DMS 273 (cell line): ENCODE measurements around the gene NPHP4.

Experiments
- DNase-seq: peaks from one replicate; lab custom pipeline; 2025; ENCODE audit not compliant: unreplicated experiment; lab: John Stamatoyannopoulos, UW

NPHP4 gene

GRCh38 chr1:6004412-6005123 is 12.3 kb upstream of the NPHP4 start:
- DNase-seq, result no peak

GRCh38 chr1:6003568-6004411 is 11.6 kb upstream of the NPHP4 start:
- DNase-seq, result no peak

GRCh38 chr1:6002714-6003501 is 10.7 kb upstream of the NPHP4 start:
- no peak for DNase-seq

- peak; percentile 72 for DNase-seq
Observed at GRCh38 chr1:6001992-6002576, 9.9 kb upstream of the NPHP4 start.

GRCh38 chr1:6000444-6001288 is 8.4 kb upstream of the NPHP4 start:
- DNase-seq, result no peak

GRCh38 chr1:5999711-6000443 is 7.7 kb upstream of the NPHP4 start:
- no peak for DNase-seq

GRCh38 chr1:5998906-5999301 is 6.7 kb upstream of the NPHP4 start:
- no peak for DNase-seq

GRCh38 chr1:5998051-5998905 is 6.1 kb upstream of the NPHP4 start:
- no peak for DNase-seq

GRCh38 chr1:5997316-5997715 is 5.1 kb upstream of the NPHP4 start:
- DNase-seq, result no peak

- DNase-seq, result no peak
Observed at GRCh38 chr1:5996641-5997270, 4.5 kb upstream of the NPHP4 start.

GRCh38 chr1:5995871-5996630 is 3.8 kb upstream of the NPHP4 start:
- DNase-seq, result no peak

GRCh38 chr1:5994713-5995621 is 2.7 kb upstream of the NPHP4 start:
- no peak for DNase-seq

- peak; percentile 61 for DNase-seq
Observed at GRCh38 chr1:5993556-5994491, 1.6 kb upstream of the NPHP4 start.

- DNase-seq, result peak; percentile 73
Observed at GRCh38 chr1:5992814-5993555, 760 bp upstream of the NPHP4 start.
